GM18499 (cell line): ENCODE measurements around the gene PTPRE.

Experiments used
- ATAC-seq: cut with Tn5 transposase; IDR thresholded peaks from one replicate; pipeline ENCODE4 v1.9.1; 2021; ENCODE audit warnings: moderate number of reproducible peaks; ENCODE audit not compliant: insufficient read depth, unreplicated experiment

The PTPRE gene

GRCh38 chr10:127992376-127992775 lies 85.5 kb downstream of the PTPRE start:
- no peak for ATAC-seq

GRCh38 chr10:127993056-127993690 lies 86.3 kb downstream of the PTPRE start:
- ATAC-seq = no peak

- ATAC-seq = no peak
Observed at GRCh38 chr10:127995939-127996338, 89.0 kb downstream of the PTPRE start.

GRCh38 chr10:127996586-127996985 lies 89.7 kb downstream of the PTPRE start:
- no peak for ATAC-seq

GRCh38 chr10:127997271-127997670 lies 90.4 kb downstream of the PTPRE start:
- no peak for ATAC-seq

- ATAC-seq = no peak
Observed at GRCh38 chr10:127997937-127998336, 91.0 kb downstream of the PTPRE start.

GRCh38 chr10:127998501-127999144 lies 91.7 kb downstream of the PTPRE start:
- no peak for ATAC-seq

- no peak for ATAC-seq
Observed at GRCh38 chr10:127999297-128000129, 92.6 kb downstream of the PTPRE start.

GRCh38 chr10:128000471-128001362 lies 93.8 kb downstream of the PTPRE start:
- ATAC-seq = no peak

GRCh38 chr10:128001363-128001745 lies 94.5 kb downstream of the PTPRE start:
- no peak for ATAC-seq

- no peak for ATAC-seq
Observed at GRCh38 chr10:128001849-128002248, 94.9 kb downstream of the PTPRE start.

- ATAC-seq = no peak
Observed at GRCh38 chr10:128003521-128003920, 96.6 kb downstream of the PTPRE start.

GRCh38 chr10:128005858-128006257 lies 99.0 kb downstream of the PTPRE start:
- ATAC-seq = no peak

- ATAC-seq = no peak
Observed at GRCh38 chr10:128007056-128007455, 100.2 kb downstream of the PTPRE start.

GRCh38 chr10:128007971-128008370 lies 101.1 kb downstream of the PTPRE start:
- ATAC-seq = no peak

- no peak for ATAC-seq
Observed at GRCh38 chr10:128008521-128009250, 101.8 kb downstream of the PTPRE start.

GRCh38 chr10:128009372-128010126 lies 102.6 kb downstream of the PTPRE start:
- ATAC-seq = no peak

- peak; percentile 70 for ATAC-seq
Observed at GRCh38 chr10:128011059-128011979, 104.4 kb downstream of the PTPRE start.
